Sigmoid colon (tissue), 7 donors: ENCODE measurements around the gene PDCD11. TPM values are rescaled to one million over a fixed set of nuclear protein-coding genes. Genes with fewer than 3 reads are reported as not detected.

Experiments
- DNase-seq: peaks from one replicate; pipeline ENCODE4 v3.0.0-alpha.2; 2019
- H3K27ac ChIP-seq, 4 donors: fragments of 200-600 bp; sonication (generic); one replicate each; pipeline ENCODE4 v1.5.1; 2016 to 2019; ENCODE audit warnings: mild to moderate bottlenecking in 1 of 4
- H3K27me3 ChIP-seq, 3 donors: fragments of 200-600 bp; sonication (generic); one replicate each; pipeline ENCODE4 v1.5.1; 2019; ENCODE audit warnings: mild to moderate bottlenecking in 1 of 3
- H3K36me3 ChIP-seq, 4 donors: fragments of 200-600 bp; sonication (generic); one replicate each; pipeline ENCODE4 v1.5.1; 2016 to 2019
- H3K4me1 ChIP-seq, 4 donors: fragments of 200-600 bp; sonication (generic); one replicate each; pipeline ENCODE4 v1.5.1; 2017 to 2019
- H3K4me3 ChIP-seq, 4 donors: fragments of 200-600 bp; sonication (generic); one replicate each; pipeline ENCODE4 v1.5.1; 2017 to 2019; ENCODE audit warnings: mild to moderate bottlenecking in 2 of 4, moderate library complexity in 1 of 4
- H3K9me3 ChIP-seq, 4 donors: fragments of 200-600 bp in 3 of 4; sonication (generic) in 3 of 4; one replicate each; pipeline versions ENCODE4 v1.5.1 to v1.6.1; 2013 to 2019
- EP300 ChIP-seq, 4 donors: sonication (generic); formaldehyde crosslinking; IDR thresholded peaks; one replicate each; pipeline ENCODE4 v1.6.1; 2017; ENCODE audit warnings: antibody characterized with exemption in 4 of 4
- POLR2A ChIP-seq, 2 donors: fragments of 450-650 bp; IDR thresholded peaks; one replicate each; pipeline ENCODE4 v1.6.1; 2016; ENCODE audit warnings: antibody characterized with exemption in 2 of 2, mild to moderate bottlenecking in 2 of 2, moderate library complexity in 2 of 2
- POLR2AphosphoS5 ChIP-seq, 4 donors: sonication (generic); formaldehyde crosslinking; IDR thresholded peaks; one replicate each; pipeline ENCODE4 v1.6.1; 2017; ENCODE audit warnings: antibody characterized with exemption in 4 of 4
- WGBS, 2 donors: extraction: QIAGEN DNeasy Blood & Tissue Kit; methylation state at CpG; one replicate each; pipeline ENCODE4 v1.1.7; 2013; 5-methylcytosine and 5-hydroxymethylcytosine counted together
- intact Hi-C: fragments of 100-400 bp; cut with DNase I; formaldehyde crosslinking; loops from one replicate; pipeline ENCODE4 v1.15.1; 2023
- polyA plus RNA-seq, 3 donors: library from polyadenylated mRNA; stranded (reverse); fragments of 200-250 nt; gene quantifications; one replicate each; pipeline ENCODE4 v1.2.3, GENCODE V29; 2013
- total RNA-seq, 4 donors: library from RNA; depleted of rRNA; stranded (reverse); fragments of >200 nt; gene quantifications; one replicate each; pipeline ENCODE4 v1.1.0, GENCODE V29; 2016
- TF ChIP-seq, protein P1 (sequence below), 4 experiments: fragments of 450-650 bp in 3 of 4; fragments of 200-600 bp in 1 of 4; IDR thresholded peaks; one replicate each; pipeline ENCODE4 v1.5.1; 2016 to 2019; ENCODE audit warnings: antibody characterized with exemption in 4 of 4, mild to moderate bottlenecking in 3 of 4, moderate library complexity in 2 of 4
- donor health status: healthy with polysubstance abuse.
- donor health status: Bipolar disorder and iron deficiency.
- donor health status: healthy.

The PDCD11 gene
- total and polyA plus RNA-seq, 7 donors: 3.2 to 24.0 (median 11.8) TPM

- Histone ChIP-seq H3K27ac (no peak within 1 kb of the TSS), H3K27me3 (no peaks in the 10 kb centered on the region), H3K4me3 (no peak within 1 kb of the TSS), H3K4me1 (no peaks in the 10 kb centered on the region), H3K36me3 (no peaks in the 10 kb centered on the region), H3K9me3 (no peaks in the 10 kb centered on the region)
- no peak for TF ChIP-seq POLR2A (IDR thresholded peaks at IDR 0.05)
- no peak for TF ChIP-seq EP300 (IDR thresholded peaks at IDR 0.05)
- no peak for TF ChIP-seq POLR2AphosphoS5 (IDR thresholded peaks at IDR 0.05)
- TF ChIP-seq, protein P1, sequence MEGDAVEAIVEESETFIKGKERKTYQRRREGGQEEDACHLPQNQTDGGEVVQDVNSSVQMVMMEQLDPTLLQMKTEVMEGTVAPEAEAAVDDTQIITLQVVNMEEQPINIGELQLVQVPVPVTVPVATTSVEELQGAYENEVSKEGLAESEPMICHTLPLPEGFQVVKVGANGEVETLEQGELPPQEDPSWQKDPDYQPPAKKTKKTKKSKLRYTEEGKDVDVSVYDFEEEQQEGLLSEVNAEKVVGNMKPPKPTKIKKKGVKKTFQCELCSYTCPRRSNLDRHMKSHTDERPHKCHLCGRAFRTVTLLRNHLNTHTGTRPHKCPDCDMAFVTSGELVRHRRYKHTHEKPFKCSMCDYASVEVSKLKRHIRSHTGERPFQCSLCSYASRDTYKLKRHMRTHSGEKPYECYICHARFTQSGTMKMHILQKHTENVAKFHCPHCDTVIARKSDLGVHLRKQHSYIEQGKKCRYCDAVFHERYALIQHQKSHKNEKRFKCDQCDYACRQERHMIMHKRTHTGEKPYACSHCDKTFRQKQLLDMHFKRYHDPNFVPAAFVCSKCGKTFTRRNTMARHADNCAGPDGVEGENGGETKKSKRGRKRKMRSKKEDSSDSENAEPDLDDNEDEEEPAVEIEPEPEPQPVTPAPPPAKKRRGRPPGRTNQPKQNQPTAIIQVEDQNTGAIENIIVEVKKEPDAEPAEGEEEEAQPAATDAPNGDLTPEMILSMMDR (IDR thresholded peaks at IDR 0.05): no peak
- no peak for DNase-seq
- WGBS, 2 donors: 49 to 56% methylated on average over 9 of the region's 9 CpGs
- intact Hi-C loops: no loop called here
Measured at GRCh38 chr10:103458720-103459119, 62.3 kb downstream of the PDCD11 start, which contains the start of gene CALHM1. Gene CALHM1 (minus strand): TSS chr10:103458900. CDS start chr10:103458751, 149 bp downstream.

DNA sequence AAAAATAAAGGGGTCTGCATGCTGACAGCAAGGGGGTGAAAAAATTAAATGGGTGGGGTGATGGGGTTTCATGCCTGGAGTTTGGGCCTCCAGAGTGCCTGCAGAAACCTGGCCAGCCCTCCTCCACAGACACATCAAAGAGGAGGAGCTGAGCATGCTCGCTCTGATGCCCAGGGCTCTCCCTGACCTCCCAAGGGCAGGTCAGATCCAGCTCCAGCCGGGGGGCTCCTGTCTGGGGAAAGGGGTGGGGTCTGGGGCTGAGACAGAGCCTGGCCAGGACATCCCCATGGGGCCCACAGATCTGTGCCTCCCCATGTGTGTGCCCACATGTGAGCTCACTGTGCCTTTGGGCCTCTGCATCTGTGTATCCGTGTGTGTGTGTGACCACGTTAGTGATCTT lies 63.2 kb downstream of the PDCD11 start:
- intact Hi-C loops: no loop called here
- WGBS, 2 donors: 65 to 73% methylated on average over 4 of the region's 4 CpGs
- no peaks in the 10 kb centered on the region for H3K4me1 ChIP-seq
- H3K27ac ChIP-seq: no peak overlapping the region
- no peaks in the 10 kb centered on the region for H3K27me3 ChIP-seq
- H3K4me3 ChIP-seq: no peak overlapping the region
- TF ChIP-seq, protein P1 (IDR thresholded peaks at IDR 0.05): no peak
- TF ChIP-seq EP300 (IDR thresholded peaks at IDR 0.05) (no peak), POLR2A (IDR thresholded peaks at IDR 0.05) (no peak), POLR2AphosphoS5 (IDR thresholded peaks at IDR 0.05) (no peak)
- no peaks in the 10 kb centered on the region for H3K36me3 ChIP-seq
- no peak for DNase-seq
- H3K9me3 ChIP-seq: no peaks in the 10 kb centered on the region

- intact Hi-C loops: no loop called here
- Histone ChIP-seq H3K27ac (no peak overlapping the region), H3K4me3 (no peak overlapping the region), H3K27me3 (no peaks in the 10 kb centered on the region), H3K36me3 (no peaks in the 10 kb centered on the region), H3K4me1 (no peaks in the 10 kb centered on the region), H3K9me3 (no peaks in the 10 kb centered on the region)
- DNase-seq: no peak
- WGBS, 2 donors: 83 to 87% methylated on average over 4 of the region's 4 CpGs
- TF ChIP-seq POLR2A (IDR thresholded peaks at IDR 0.05) (no peak), POLR2AphosphoS5 (IDR thresholded peaks at IDR 0.05) (no peak), EP300 (IDR thresholded peaks at IDR 0.05) (no peak)
- TF ChIP-seq, protein P1 (IDR thresholded peaks at IDR 0.05): no peak
Measured at GRCh38 chr10:103463499-103463898, 67.1 kb downstream of the PDCD11 start.

- no peaks in the 10 kb centered on the region for H3K9me3 ChIP-seq
- 83 to 89% methylated on average over 14 of the region's 14 CpGs for WGBS, 2 donors
- DNase-seq: no peak
- H3K36me3 ChIP-seq: no peaks in the 10 kb centered on the region
- intact Hi-C loops: no loop called here
- no peak overlapping the region for H3K27ac ChIP-seq
- no peaks in the 10 kb centered on the region for H3K4me1 ChIP-seq
- no peak overlapping the region for H3K4me3 ChIP-seq
- H3K27me3 ChIP-seq: no peaks in the 10 kb centered on the region
- TF ChIP-seq EP300 (IDR thresholded peaks at IDR 0.05) (no peak), POLR2A (IDR thresholded peaks at IDR 0.05) (no peak), POLR2AphosphoS5 (IDR thresholded peaks at IDR 0.05) (no peak)
- TF ChIP-seq, protein P1 (IDR thresholded peaks at IDR 0.05): no peak
Measured at GRCh38 chr10:103465411-103466179, 69.2 kb downstream of the PDCD11 start.
